Colon (tissue), 2 donors: ENCODE measurements around the gene TRIM24.
"Not testable (repeated sequence)": the region's sequence is repeated elsewhere in the genome, so short reads cannot be mapped to it uniquely, and the experiment has no call there.

Experiments
- FAIRE-seq: peaks from 2 replicates; lab custom pipeline; 2012; peaks lifted over from hg19 to GRCh38; lab: Jason Lieb, UNC
- donor health status: control.
- donor health status: control.

The TRIM24 gene

GRCh38 chr7:138460649-138461607 is 869 bp downstream of the TRIM24 start:
- no peak for FAIRE-seq

- not testable (repeated sequence) for FAIRE-seq
These were observed 3.2 kb downstream of the TRIM24 start for GRCh38 chr7:138463291-138463618.

DNA sequence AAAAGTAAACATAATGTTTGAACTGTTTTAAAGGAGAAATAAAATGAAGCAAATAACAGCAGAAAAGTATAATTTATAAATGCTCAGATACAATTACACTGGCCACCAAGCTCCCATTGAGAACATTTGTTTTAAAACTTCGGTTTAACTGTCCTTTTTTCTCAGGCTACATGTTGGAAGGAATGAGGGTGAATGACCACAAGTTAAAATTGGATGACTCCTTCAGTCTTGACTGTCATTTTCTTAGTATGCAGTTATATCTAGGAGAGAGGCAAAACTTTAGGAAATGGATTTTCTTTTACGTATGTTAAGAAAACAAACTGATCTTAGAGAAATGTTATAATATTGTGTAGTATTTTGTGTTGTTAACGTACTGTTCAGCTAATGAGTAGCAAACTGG is 5.0 kb downstream of the TRIM24 start:
- FAIRE-seq, result no peak

- FAIRE-seq, result not testable (repeated sequence)
These were observed 6.2 kb downstream of the TRIM24 start for GRCh38 chr7:138466069-138466756.

DNA sequence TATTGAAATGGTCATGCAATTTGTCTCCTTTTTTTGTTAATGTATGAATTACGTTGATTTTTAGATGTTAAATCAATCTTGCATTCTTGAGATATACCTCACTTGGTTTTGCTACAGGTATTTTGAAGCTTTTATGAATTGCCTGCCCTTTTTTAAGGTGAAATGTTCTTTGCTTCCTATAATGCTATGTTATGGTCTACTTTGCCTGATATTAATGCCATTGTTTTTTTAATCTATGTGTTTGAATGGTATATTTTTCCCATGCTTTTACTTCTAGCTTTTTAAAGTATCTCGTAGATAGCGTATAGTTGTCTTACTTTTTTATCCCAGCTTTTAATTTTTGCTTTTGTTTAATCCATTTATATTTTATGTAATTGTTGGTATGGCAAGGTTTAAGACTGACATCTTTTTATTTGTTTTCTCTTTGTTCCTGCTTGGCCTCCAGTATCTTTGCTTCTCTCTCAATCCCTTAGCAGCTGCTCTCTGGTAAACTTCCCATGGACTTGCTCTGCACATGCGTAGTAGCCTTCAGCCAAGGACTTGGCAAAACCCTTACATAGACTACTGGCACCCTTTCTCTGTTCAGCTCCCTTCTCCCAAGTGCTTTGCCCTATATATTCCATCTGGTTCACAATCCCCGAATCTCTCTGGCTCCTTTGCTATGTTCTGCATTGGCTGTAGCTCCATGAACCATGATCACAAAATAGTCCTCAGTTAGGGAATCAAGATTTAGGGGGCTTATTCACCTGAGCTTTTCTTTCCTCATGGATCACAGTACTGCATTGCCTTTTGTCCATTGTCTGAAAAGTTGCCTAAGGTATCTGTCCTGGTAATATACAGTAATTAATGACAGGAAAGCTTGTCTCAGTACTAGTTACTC is 8.4 kb downstream of the TRIM24 start:
- FAIRE-seq, result no peak

DNA sequence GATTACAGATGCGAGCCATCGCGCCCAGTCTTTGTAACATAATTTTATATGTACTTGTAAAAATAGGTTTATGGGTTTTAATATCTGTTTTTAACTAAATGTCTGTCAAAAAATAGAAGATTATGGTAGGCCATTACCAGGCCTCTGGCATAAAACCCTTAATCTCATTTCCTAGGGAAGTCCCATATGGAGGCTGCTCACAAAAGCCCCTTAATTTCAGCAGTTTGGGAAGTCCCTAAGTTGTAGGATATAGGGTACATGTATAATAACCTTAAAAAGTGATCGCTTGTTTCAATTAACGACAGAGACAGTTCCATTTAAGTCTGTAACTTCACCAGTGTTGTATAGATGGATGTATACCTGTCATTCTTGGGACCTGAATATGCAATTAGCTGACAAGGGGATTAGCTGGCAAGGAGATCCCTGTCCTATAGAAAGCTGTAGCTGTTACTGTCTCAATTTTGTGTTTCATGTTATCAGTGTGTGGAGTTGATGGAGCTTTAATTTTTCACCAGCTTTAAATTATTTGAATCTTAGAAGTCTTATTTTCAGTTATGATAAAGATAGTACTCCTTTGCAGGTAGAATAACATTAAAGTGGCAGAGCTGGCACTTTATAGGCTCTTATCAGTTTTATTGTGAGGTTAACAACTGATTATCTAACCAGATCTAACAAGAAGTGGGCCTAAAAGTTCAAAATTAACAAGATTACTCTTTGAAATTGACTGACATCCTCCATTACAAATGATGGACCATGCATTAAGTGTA is 10.5 kb downstream of the TRIM24 start:
- FAIRE-seq, result no peak

DNA sequence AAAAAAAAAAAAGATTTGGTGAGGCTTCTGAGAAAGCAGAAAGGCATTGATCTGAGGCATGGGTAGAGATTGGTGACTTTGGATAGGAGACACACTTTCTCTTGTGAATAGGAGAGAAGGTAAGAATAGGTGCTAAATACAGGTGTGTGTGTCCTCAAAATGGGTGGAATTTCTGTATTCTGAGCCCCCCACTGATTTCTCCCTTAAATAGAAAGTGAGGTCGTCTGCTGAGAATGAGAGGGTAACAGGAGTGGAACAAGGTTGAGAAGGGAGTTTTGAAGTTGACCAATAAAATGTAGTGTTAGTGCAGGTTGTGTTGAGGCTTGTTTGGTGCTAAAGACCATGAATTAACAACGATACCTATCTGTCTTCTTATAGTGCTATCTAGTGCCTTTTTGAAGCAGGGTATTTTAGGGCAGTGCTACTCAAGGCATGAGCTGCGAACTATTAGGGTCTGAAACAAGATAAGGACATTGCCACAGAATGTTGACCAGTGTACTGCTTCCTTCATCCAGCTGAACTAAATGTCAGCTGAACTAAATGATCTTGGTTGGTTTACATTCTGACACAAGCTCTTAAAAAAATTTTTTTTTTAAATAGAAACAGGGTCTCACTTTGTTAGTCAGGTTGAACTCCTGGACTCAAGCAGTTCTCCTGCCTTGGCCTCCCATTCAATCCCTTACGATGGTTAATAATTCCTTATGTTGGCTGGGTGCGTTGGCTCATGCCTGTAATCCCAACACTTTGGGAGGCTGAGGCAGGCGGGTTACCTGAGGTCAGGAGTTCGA is 12.4 kb downstream of the TRIM24 start:
- no peak for FAIRE-seq

DNA sequence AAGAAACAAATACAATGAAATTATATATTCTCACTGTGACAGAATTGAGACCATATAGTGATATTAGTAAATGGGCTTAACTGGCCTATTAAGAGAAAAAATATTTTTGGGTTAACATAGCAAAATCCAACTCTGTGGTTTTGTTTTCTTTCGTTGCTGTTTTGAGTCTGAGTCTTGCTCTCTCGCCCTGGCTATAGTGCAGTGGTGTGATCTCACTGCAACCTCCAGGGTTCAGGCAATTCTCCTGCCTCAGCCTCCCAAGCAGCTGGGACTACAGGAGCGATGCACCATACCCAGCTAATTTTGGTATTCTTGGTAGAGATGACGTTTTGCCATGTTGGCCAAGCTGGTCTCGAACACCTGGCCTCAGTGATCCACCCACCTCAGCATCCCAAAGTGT is 15.3 kb downstream of the TRIM24 start:
- no peak for FAIRE-seq

DNA sequence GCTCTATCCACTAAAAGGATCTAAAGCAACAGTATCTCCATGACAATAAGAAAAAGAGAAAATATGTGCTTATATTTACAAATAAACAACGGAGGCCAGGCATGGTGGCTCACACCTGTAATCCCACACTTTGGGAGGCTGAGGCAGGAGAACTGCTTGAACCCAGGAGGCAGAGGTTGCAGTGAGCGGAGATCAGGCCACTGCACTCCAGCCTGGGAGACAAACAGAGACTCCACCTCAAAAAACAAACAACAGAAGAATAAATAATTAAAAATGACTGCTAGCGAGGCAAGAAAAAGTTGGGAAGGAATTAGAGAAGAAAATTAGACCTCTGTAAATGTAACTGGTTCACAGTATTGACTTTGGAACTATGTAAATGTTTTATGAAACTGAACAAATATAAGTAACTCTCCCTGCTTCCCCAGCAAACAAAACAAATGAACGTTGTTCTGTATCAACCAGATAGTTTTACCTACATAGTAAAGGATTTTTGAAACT is 17.1 kb downstream of the TRIM24 start:
- FAIRE-seq, result no peak

GRCh38 chr7:138477581-138477980 is 17.5 kb downstream of the TRIM24 start:
- FAIRE-seq, result no peak

- FAIRE-seq, result no peak
These were observed 18.4 kb downstream of the TRIM24 start for GRCh38 chr7:138478499-138478908.

GRCh38 chr7:138480527-138480926 is 20.5 kb downstream of the TRIM24 start:
- FAIRE-seq, result no peak

DNA sequence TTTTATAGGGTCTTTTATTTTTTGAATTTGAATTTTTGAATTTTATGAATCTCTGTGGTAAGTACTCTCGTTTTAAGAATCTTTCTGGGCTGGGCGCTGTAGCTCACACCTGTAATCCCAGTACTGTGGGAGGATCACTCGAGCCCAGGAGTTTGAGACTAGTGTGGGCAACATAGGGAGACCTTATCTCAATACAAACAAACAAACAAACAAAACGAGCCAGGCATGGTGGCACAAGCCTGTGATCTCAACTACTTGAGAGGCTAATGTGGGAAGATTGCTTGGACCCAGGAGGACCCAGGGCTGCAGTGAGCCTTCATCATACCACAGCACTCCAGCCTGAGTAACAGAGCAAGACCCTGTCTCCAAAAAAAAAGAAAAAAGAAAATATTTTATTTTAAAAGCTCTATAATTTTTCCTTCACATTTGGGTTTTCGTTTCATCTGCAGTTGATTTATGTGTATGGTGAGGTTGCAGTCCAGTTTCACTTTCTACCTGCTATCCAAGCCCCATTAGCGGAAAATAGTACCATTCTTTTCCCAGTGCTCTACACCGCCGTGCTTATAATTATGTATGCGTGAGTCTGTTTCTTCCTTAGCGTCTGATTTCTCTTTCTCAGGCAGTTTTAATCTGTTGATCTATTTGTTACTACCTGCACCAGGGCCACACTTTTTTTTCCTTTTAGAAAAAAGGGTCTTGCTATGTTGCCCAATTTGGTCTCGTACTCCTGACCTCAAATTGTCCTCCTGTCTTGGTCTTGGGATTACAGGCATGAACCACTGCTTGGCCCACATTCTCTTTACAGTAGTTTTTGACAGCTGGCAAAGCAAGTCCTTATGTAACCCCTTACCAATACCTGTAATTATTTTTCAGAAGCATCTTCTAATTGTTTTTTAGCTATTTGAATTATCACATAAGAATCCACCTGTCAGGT is 21.7 kb downstream of the TRIM24 start:
- no peak for FAIRE-seq

- no peak for FAIRE-seq
These were observed 23.5 kb downstream of the TRIM24 start for GRCh38 chr7:138483531-138483930.

- not testable (repeated sequence) for FAIRE-seq
These were observed 25.4 kb downstream of the TRIM24 start for GRCh38 chr7:138485508-138485907.

DNA sequence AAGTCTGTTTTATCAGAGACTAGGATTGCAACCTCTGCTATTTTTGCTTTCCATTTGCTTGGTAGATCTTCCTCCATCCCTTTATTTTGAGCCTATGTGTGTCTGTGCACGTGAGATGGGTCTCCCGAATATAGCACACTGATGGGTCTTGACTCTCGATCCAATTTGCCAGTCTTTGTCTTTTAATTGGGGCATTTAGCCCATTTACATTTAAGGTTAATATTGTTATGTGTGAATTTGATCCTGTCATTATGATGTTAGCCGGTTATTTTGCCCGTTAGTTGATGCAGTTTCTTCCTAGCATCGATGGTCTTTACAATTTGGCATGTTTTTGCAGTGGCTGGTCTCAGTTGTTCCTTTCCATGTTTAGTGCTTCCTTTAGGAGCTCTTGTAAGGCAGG is 29.1 kb downstream of the TRIM24 start:
- not testable (repeated sequence) for FAIRE-seq

DNA sequence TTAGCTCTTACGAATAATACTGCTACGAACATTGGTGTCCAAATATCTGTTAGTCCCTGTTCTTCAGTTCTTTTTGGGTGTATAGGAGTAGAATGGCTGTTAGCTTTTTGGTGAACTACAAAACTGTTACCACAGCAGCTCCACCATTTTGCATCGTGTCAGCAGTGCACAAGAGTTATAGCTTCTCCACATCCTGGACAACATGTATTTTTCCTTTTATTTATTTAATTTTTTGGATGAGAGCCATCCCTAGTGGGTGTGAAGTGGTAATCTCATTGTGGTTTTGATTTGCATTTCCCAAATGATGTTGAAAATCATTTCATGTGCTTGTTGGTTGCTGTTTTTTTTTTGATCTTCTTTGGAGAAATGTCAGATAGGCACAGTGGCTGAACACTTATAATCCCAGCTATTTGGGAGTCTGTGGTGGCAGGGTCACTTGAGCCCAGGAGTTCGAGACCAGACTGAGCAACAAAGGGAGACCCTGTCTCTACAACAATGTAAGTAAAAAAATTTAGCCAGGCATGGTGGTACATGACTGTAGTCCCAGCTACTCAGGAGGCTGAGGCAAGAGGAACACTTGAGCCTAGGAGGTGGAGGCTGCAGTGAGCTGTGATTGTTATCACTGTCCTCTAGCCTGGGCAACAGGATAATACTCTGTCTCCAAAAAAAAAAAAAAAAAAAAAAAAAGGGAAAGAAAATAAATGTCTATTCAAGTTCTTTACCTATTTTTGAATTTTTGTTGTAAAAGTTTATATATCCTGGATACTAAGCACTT is 31.7 kb downstream of the TRIM24 start:
- no peak for FAIRE-seq

DNA sequence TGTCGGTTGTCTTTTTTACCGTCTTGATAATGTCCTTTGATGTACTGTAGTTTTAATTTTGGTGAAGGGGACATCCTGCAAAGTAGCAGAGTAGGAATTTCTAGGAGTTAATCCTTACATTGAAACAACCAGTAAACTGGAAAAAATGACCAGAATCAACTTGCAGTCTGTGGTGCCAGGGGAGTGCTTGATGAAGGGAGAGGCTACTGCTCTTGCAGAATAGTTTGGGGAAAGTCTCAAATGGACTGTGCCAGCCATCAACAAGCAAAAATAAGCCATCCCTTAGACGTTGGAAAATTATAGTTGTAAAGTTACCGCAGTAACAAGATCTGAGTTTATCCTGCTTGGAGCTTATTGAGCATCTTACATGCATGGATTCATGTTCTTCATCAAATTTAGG is 32.4 kb downstream of the TRIM24 start:
- FAIRE-seq, result no peak

DNA sequence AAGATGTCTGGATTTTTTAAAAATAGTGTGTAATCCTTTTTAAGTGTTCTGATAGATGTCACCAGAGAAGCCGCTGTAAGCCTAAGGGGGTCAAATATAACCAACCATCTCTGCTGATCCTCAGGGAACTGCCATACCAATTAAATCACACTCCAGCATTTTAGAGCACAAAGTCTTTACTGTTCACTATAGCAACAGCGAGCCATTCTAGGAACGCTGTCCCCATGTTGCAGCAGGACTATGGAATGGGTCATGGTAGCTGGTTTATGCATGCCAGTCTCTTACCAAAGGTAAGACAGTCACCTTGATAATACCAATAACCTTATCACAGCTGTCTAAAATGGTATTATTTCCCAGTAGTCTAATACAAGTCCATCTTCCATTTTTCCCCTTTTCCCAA is 33.5 kb downstream of the TRIM24 start:
- no peak for FAIRE-seq
